ENCODE data around the gene ABCC8.

ABCC8 gene

DNA sequence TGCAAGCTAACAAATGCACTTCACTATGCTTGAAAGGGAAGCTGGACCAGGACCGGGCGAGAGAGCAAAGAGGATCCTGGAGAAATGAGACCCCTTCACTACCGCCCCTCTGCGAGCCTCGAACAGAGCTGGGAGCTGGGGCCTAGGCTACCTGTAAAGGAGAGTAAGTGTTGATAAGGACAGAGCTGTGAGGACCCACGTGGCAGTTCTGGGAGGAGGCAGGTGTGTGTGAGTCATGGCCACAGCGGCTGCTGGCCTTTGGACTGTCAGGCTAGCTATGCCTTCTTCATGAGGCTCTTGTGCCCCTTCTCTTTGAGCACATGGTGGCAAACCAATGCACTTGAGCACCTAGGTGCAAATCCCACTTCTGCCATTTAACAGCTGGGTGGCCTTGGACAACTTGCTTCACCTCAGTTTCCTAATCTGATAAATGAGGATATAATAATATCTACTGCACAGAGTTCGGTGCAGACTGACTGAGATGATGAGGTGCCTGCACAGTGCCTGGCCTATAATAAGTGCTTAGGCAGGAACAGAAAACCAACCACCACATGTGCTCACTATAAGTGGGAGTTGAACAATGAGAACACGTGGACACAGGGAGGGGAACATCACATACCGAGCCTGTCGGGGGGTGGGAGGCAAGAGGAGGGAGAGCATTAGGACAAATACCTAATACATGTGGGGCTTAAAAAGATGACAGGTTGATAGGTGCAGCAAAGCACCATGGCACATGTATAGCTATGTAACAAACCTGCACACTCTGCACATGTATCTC, 52.9 kb downstream of the ABCC8 start:
- DNase-seq, result no peak

DNA sequence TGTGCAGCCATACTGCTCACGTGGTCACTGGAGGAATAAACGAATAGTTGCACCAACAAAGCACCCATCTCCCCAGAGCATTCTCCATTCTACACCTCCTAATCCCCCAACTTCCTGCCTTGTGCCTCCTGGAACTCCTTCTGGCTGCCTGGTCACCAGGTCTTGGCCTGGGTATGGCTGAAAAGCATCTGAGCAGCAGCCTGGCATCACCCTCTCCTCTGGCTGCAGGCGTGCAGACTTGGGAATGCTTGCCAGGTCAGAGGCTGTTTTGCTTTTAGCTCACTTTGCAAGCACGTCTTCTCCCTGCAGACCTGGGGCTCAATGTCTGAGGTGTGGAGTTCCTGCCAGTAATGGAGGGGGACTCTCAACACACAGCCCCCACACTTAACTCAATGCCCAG, 54.9 kb downstream of the ABCC8 start:
- DNase-seq, result no peak

DNA sequence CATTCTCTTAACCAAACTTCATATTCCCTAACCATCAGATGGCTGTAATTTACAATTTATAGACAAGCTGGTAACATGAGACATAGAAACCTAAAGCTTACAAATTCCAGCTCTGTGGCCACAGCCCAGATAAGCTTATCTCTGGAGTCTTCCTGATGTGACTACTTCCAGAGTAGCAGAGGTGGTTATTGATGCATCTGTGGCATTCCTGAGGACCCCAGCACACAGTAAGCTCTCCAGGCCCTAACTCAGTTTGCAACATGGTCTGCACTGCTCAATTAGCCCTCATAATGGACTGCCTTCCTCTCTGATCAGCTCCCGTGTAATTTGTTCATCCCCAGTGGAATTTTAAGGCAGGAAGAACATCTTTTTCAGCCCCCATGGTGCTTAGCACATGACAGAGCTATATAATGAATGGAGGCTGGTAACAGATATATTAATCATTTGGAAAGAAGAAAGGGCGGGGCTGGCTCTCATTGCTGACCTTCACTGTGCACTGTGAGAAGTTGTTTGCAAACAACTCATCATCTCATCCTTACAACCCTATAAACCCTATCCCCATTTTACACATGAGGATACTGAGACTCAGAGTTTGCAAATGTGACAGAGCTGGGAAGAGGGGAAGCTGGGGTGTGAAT, 58.1 kb downstream of the ABCC8 start:
- no peak for DNase-seq

DNA sequence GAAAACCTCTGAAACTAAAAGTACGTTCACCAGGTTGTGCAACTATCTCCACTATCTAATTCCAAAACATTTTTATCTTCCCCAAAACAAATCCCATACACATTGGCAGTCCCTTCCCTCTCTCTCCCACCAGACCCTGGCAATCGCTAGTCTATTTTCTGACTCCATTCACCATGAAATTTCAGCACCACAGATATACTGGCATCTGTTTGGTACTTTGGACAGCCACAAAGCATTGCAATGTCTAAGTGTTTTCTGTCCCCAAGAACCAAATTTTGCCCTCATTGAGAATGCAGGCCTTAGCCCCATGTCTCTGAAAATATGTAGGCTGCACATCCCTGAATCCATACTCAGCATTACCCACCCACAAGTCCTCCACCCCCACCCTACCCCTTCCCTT, 60.2 kb downstream of the ABCC8 start:
- no peak for DNase-seq

DNA sequence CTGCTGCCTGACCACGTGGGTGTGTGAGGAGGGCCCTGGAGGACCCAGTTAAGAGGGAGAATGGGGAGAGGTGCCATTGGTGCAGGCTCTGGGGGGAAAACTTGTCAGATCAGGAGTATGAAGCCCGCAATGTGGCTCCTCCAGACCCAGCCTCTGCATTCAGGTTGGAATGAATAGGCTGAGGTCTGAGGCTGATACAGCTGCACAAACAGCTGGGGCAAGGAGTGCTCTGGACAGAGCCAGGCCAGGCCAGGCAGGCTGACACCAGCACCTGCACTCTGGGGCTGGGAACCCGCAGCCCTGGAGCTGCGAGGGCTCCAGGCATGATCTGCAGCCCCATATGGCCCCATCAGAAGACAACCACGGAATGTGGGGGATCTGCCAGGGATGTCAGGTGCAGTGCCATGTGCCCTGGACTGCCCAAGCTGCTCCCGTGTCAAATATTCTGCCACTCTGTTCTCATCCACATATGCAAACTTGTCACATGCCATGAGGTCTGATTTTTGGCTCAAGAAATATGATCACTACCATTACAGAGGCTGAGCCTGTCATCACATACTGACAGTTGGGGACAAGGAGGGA, 61.0 kb downstream of the ABCC8 start:
- DNase-seq, result no peak

DNA sequence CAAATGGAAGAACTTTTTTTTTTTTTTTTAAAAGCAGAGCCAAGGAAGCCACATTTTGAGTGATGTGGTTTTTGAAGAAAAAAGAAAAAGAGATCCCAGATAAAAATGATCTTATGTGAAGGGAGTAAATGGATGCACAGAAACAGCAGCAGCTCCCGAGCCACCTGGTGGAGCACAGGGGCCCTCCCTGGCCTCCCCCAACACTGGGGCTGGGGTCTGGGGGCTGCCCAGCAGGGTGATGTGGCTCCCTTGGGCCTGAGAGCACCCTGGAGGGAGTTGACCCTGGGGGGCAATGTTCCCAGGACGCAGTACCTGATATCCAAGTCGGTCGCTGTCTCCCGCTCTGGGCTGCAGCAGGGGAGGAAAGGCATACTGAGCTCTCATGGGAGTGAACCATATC, 61.7 kb downstream of the ABCC8 start:
- no peak for DNase-seq

DNA sequence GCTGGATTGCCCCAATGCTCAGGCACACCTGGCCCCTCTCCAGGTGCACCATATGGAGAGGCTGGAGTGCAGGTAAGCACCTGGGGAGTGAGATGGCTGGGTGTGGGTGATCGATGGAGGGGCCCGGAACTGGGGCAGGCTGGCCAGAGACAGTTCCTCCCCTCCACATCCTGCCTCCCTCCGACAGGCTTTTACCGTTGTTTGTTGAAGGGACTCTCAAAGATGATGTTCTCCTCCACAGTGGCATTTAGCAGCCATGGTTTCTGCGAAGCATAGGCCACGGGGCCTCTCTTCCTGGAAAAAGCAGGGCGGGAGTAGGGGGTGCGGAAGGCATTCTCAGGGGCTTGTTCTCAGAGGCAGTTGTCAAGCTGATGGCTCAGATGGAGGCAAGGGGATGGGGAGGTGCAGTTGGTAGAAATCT, 62.3 kb downstream of the ABCC8 start:
- DNase-seq, result no peak

DNA sequence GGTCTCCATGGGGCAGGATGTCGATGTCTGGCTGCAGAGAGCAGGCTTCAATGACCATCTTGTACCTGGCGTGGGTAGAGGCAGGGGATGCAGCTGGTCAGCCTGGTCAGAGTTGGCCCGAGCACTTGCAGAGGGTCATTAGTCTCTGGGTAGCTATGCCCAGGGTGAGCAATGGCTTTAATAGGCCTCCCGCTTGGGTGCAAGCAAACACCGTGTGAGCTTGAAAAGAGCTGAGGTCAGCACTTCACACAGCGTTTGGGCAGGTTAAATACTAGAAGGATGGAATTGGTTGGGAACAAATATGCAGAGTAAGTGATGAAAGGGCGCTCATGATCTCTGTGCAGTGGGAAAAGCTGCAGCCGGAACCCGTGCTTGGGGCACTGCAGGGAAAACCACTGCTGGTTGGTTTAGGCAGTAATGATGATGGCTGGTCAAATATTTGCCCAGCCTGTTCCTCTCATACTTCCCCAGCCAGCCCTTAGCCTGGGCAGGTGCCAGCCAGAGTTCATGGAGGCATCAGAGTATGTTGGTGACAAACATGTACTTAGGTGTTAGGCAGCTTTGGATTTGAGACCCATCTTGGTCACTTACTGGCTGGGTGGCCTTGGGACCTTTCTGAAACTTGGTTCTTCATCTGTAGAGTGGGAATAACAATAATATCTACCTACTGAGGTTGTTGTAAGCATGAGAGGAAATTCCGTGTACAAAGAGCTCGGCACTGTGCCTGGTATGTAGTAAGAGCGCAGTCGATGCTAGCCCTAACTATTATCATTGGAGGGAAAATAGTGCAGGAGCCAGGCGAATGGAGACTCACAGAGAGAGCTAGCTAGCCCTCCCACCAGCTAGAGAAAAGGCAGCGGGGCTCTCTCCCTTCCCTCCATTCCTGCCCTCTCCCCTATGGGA, 63.0 kb downstream of the ABCC8 start:
- peak; percentile 96 for DNase-seq

DNA sequence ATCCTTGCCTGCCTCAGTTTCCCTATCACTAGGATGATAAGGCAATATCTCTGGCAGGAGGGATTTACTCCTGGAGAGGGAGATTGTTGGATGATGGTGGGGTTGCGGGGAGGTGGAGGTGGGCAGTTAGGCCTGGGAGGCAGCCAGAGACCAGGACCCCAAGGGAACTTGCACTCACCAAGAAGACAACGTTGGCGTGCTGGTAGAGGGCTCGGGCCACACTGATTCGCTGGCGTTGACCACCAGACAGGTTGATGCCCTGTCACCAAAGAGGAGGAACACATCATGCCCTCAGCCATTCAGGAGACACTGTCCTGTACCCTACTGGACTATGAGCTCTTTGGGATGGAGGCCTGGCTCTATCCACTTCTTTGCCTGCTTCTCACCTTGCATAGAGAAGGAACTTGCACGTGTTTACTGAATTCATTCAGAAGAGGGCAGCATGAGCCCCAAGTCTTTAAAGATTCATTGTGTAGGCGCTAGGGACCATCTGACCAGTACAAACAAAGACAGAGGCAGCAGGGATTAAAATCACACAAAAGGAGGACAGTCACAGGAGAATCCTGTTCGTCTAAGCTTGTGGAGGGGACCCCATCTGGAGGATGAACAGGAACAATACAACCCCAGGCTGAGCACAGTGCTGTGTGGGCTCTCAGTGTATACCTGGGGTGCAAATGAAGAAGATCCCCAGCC, 64.0 kb downstream of the ABCC8 start:
- DNase-seq, result no peak

DNA sequence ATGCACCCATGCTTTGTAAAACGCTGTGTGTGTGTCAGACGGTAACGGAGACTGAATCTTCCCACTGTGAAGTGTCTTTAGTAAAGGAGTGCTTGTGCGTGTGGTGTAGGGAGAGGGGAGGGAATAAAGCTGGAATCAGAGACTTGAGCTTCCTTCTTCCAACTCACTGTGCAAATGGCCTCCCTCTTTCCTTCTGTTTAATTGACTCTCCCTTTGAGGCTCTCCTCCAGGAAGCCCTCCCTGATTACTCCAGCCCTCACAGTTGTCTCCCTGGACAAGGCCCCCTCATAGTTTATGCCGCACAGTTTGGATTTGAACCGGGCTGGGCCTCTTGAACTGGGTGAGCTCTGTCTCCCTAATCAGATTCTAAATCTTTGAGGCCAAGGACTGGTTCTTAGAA, 65.2 kb downstream of the ABCC8 start:
- no peak for DNase-seq

DNA sequence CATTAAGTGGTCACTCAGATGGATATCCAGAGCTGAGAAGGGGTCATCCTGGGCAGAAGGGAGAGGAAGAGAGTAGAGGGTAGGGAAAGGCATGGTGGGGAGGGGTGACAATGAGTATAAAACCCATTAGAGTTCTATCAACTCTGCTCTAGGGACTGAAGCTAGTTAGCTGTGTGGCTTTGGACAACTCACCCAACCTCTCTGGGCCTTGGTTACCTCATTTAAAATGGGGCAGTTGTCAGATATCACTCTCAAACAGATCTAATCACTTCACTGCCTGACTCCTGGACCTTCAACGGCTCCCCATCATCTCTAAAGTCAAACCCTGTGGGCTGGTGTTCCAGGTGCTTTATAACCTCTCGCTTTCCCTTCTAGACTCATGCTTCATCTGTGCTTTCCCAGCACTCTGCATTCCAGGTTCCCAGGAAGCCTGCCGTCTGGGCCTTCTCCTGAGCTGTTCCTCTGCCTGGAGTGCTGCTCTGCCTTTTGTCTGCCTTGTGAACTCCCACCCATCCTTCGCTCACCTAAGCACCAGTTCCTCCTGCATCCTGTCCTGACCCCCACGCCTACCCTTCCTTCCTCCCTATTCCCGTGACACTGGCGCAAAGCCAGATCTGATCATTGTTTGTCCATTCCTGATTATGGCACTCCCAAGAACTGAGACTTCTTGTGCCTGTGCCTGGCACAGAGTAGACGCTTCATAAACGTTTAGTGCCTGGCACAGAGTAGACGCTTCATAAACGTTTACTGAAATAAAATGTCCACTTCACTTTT, 65.9 kb downstream of the ABCC8 start:
- DNase-seq, result peak; percentile 62

DNA sequence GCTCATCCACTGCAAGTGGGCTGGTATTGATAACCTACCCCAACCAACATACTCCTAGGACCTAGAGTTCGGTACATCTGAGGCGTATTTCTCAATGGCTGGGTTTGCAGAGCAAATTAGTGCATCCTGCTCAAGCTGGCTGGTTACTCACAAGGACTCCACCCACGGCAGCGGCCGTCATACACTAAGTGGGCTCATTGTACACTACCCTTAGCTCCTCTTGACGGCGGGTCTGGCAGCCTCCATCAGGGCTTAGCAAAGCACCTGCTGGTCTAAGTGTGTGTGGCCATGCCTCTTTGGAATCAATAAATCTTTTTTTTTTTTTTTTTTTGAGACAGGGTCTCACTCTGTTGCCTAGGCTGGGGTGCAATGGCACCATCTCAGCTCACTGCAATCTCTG, 68.0 kb downstream of the ABCC8 start:
- peak; percentile 81 for DNase-seq

DNA sequence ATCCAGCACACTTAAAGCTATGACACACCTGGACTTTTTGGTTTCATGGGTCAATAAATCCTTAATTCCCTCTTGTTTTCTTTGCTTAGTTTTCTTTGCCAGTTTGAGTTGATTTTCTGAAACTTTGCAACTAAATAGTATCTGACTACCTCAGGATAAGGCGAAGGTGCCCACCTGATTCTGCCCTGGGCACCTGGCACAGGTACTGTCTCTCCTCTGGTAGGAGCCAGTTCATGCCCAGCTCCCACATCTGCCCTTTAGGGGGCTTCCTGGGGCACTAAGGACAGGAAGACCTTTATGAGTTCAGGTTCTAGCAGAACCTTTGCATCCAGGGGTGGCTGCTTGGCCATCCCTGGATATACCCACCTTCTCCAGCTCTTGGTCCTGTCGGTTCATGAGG, 68.6 kb downstream of the ABCC8 start:
- no peak for DNase-seq

DNA sequence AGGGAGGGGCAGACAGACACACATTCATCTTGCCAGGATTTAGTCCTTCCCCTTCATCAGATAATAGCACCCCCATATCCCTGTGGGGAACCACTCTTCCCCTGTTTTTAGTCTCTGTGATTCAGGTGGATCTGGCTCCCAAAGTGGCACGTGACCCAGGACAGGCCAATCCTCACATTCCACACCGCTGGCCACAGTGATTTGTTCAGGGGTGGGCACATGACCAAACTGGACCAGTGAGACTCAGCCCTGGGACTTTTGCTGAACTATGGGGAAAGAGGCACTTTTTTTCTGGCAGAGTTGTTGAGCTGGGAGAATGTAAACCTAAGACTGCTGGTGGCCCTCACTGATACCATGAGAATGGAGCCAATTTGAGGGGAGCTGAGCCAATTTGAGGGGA, 69.1 kb downstream of the ABCC8 start:
- no peak for DNase-seq

DNA sequence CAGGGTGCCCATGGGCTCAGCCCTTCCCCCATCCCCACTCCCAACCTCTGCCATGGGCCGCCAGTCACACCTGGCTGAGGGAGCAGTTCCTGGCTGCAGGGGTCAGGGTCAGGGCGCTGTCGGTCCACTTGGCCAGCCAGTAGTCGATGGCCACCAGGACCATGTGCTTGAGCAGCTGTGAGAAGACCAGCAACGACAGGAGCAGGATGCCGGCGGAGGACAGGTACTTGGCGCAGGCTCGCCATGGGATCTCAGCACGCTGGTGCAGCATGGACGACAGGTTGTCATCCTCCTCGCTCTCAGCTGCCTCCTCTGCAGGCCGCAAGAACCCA, 69.9 kb downstream of the ABCC8 start:
- no peak for DNase-seq

DNA sequence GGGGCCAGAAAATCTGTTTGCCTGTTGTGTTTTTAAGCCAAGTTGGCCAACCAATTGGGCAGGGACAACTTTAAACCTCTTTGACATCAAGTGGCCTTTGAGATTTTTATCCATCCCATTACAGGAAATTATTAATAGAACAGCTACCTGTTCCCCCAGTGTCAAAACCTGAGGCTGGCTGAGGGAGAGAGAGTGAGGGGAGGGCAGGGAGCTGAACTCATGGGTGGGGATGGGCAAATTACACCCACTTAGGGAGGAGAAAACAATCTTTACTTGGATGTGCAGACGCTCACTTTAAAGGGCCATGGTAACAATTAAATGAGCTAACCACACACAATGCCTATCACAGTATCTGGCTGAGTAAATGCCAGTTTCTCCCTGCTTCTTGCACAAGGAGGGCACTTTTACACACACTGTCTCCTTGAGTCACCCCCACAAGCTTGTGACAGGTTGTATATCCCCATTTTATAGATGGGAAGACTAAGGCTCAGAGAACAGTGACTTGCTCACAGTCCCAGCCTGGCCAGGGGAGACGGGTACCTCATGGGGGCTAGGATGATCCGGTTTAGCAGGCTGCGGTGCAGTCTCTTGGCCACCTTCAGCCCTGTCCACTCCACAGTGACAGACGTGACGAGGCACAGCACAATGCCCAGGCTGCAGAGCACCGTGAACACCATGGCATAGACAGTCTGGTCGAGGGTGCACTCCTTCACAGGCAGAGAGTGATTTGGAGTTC, 70.4 kb downstream of the ABCC8 start:
- no peak for DNase-seq

DNA sequence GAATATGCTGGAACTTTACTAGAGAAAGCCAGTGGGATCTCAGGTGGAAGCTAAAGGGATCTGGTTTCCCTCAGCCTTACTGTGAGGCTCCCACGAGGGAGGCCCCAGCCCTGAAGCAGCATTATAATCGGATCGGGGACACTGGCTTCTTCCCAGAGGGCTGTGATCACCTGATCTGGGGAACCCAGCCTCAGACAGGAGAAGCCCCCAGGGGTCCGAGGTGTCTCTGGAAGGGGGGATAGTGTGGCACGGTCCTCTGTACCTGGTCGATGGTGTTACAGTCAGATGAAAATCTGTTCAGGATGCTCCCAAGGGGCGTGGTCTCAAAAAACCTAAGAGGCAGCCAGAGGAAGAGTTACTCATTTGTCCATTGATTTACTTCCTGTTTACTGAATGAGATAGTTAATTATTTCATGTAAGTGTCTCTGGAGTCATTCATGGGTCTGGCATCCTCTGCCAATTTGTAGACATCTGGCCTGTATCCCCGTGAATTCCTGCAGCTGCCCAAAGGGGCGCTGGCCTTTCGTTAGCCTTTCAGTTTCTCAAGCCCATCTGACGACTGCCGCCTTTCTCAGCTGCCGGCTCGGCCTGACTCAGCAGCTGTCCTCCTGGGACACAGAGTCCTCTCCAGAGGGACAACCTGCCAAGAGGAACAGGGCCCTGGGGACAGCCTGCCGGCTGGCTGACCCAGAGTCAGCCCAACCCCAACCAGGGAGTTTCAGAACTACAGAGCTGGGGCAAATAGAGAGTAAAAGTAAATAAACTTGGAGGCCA, 71.2 kb downstream of the ABCC8 start:
- DNase-seq, result peak; percentile 69

DNA sequence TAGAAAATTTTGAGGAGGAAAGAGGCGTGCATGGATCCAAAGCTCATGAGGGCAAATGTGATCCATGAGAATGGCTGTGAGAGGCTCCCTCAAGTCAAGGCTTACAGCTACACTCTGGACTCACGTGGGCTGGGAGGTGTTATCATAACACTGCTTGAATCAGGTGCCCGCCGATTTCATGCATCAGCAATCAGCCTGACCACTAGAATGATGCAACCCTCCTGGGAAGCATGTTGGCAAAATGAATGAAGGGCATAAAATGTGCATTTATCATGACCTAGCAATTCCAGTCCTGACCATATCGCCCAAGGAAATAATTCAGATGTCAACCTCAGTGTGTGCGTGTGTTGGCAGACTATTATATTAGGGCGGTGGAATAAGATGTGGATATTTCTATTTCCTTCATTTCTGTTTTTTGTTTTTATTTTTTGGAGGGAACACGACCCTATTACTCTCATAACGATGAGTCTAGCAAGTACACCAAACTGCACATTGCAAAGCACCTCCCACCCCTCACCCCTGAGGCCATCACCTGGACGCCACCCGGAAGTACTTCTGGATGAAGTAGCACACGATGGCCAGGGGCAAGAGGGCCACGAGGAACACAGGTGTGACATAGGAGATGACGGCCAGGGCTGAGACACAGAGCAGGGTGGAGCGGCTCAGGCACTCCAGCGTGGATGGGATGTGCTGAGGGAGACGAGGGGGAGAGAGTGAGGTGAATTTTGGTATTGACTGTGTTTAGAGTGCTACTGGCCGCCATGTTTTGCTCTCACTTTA, 72.5 kb downstream of the ABCC8 start:
- no peak for DNase-seq

DNA sequence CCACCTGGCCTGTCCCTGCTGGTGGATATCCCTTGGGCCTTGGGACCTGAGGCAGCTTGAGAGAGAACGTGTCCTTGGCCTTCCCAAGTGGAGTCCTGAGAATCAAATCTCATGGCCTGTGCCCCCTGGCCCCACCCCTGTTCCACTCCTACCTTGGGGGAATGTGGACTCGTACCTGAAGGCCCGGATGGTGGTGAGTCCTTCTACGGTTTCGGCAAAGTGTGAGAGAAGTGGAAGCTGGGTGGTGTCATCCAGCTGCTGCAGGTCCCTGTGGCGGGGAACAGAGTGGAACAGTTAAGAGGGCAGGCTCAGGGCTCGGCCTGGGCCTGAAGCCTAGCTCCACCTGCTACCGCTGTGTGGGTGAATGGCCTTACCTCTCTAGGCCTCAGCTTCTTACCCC, 74.2 kb downstream of the ABCC8 start:
- no peak for DNase-seq

DNA sequence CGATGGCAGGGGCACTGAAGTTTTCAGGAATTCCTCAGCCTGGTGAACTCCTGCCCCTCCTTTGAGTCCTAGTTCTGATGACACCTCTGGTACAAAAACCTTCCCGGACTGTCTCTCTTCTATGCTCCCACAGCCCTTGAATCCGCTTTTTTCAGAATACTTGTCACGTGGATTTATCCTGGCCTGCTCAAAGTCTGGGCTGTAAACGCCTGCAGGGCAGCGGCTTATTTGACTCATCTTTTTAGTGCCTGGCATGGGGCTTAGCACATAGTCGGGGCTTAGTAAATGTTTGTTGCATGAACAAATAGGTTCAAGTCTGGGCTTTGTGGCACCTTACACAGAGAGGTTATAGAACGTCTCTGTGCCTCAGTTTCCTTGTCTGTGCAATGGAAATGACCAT, 74.8 kb downstream of the ABCC8 start:
- no peak for DNase-seq

Measured in NCI-H2029 (cell line).